ENCODE results near the gene COBLL1. TPM values are rescaled to one million over a fixed set of nuclear protein-coding genes. Genes with fewer than 3 reads are reported as not detected.

Gene COBLL1
- total RNA-seq, 1 experiment from 2014 or later: 8.0 TPM

GRCh38 chr2:164813535-164813934 lies 28.1 kb downstream of the COBLL1 start:
- H3K9me3 ChIP-seq (ENCODE audit: insufficient read depth, low read depth): no peaks in the 10 kb centered on the region
- H4K20me1 ChIP-seq (ENCODE audit: insufficient read depth): no peaks in the 10 kb centered on the region
- H3K27ac ChIP-seq: no peak overlapping the region
- no peak for DNase-seq
- no peaks in the 10 kb centered on the region; the same call in 1 of the 2 replicates for H3K9me2 ChIP-seq (ENCODE audit: insufficient read depth)
- H3K4me3 ChIP-seq: no peak overlapping the region
- H3K27me3 ChIP-seq (ENCODE audit: insufficient read depth, low read depth): no peaks in the 10 kb centered on the region
- H3K36me3 ChIP-seq (ENCODE audit: low read depth): no peaks in the 10 kb centered on the region
- H2AFZ ChIP-seq: no peak overlapping the region
- POLR2A ChIA-PET (ENCODE audit: unreplicated experiment): no interaction called here
- no peaks in the 10 kb centered on the region for H3K4me1 ChIP-seq (replicated peaks; ENCODE audit: insufficient read depth)
- no peak overlapping the region for H3K4me2 ChIP-seq
- H3F3A ChIP-seq (ENCODE audit: insufficient read depth, low read depth): no peaks in the 10 kb centered on the region
- intact Hi-C loops (cut with micrococcal nuclease; ENCODE audit: unreplicated experiment): no loop called here
- BruUV-seq (replicated peaks): no TSS peak
- H3K79me2 ChIP-seq (ENCODE audit: low read depth): no peaks in the 10 kb centered on the region
- CTCF ChIA-PET: no interaction called here
- TF ChIP-seq EZH2 (IDR thresholded peaks at IDR 0.05; ENCODE audit: low read depth) (no peak), CTCF (conservative IDR thresholded peaks at IDR 0.05) (no peak)

- TF ChIP-seq EZH2 (IDR thresholded peaks at IDR 0.05; ENCODE audit: low read depth): no peak
- TF ChIP-seq CTCF (conservative IDR thresholded peaks at IDR 0.05): no peak
- no peak overlapping the region for H2AFZ ChIP-seq
- no peak overlapping the region for H3K4me3 ChIP-seq
- no peaks in the 10 kb centered on the region for H3K9me3 ChIP-seq (ENCODE audit: insufficient read depth, low read depth)
- no peaks in the 10 kb centered on the region for H3F3A ChIP-seq (ENCODE audit: insufficient read depth, low read depth)
- H3K79me2 ChIP-seq (ENCODE audit: low read depth): no peaks in the 10 kb centered on the region
- ChIA-PET CTCF (no interaction called here), POLR2A (ENCODE audit: unreplicated experiment) (no interaction called here)
- no peak overlapping the region for H3K27ac ChIP-seq
- no peaks in the 10 kb centered on the region for H3K36me3 ChIP-seq (ENCODE audit: low read depth)
- intact Hi-C loops (cut with micrococcal nuclease; ENCODE audit: unreplicated experiment): no loop called here
- no peaks in the 10 kb centered on the region for H3K4me1 ChIP-seq (replicated peaks; ENCODE audit: insufficient read depth)
- BruUV-seq (replicated peaks): no TSS peak
- no peaks in the 10 kb centered on the region for H4K20me1 ChIP-seq (ENCODE audit: insufficient read depth)
- no peak for DNase-seq
- H3K4me2 ChIP-seq: no peak overlapping the region
- no peaks in the 10 kb centered on the region for H3K27me3 ChIP-seq (ENCODE audit: insufficient read depth, low read depth)
- no peaks in the 10 kb centered on the region; the same call in 1 of the 2 replicates for H3K9me2 ChIP-seq (ENCODE audit: insufficient read depth)
Observed at GRCh38 chr2:164812378-164812777, 29.2 kb downstream of the COBLL1 start.

GRCh38 chr2:164811819-164812218 lies 29.8 kb downstream of the COBLL1 start:
- Histone ChIP-seq H3K79me2 (ENCODE audit: low read depth) (no peaks in the 10 kb centered on the region), H3K4me1 (replicated peaks; ENCODE audit: insufficient read depth) (no peaks in the 10 kb centered on the region), H4K20me1 (ENCODE audit: insufficient read depth) (no peaks in the 10 kb centered on the region), H3K4me2 (no peak overlapping the region), H2AFZ (no peak overlapping the region), H3K27me3 (ENCODE audit: insufficient read depth, low read depth) (no peaks in the 10 kb centered on the region), H3K36me3 (ENCODE audit: low read depth) (no peaks in the 10 kb centered on the region), H3F3A (ENCODE audit: insufficient read depth, low read depth) (no peaks in the 10 kb centered on the region), H3K27ac (no peak overlapping the region), H3K4me3 (no peak overlapping the region), H3K9me3 (ENCODE audit: insufficient read depth, low read depth) (no peaks in the 10 kb centered on the region), H3K9me2 (ENCODE audit: insufficient read depth) (no peaks in the 10 kb centered on the region; the same call in 1 of the 2 replicates)
- ChIA-PET POLR2A (ENCODE audit: unreplicated experiment) (no interaction called here), CTCF (no interaction called here)
- no peak for DNase-seq
- intact Hi-C loops (cut with micrococcal nuclease; ENCODE audit: unreplicated experiment): no loop called here
- no TSS peak for BruUV-seq (replicated peaks)
- TF ChIP-seq CTCF (conservative IDR thresholded peaks at IDR 0.05) (no peak), EZH2 (IDR thresholded peaks at IDR 0.05; ENCODE audit: low read depth) (no peak)
